ENCODE measurements around the gene C8B.

DNA sequence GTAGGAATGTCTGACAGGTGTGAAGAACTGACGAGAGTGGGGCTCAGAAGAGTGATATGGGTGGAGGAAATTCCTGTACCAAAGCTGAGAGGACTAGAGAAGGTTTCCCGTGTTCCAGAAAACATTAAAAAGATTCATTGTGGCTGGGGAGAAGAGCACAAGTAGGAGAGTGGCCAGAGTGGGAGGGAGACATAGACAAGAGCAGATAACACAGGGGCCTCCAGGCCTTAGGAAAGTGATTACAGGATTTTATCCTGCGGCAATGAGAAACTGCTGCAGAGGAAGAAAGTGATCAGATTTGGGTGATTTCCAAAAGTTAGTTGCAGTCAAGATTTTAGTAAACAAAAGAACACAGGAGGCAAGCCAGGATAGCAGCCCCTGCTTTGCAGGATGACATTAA lies 7.9 kb downstream of the C8B start:
- TF ChIP-seq, protein P1, sequence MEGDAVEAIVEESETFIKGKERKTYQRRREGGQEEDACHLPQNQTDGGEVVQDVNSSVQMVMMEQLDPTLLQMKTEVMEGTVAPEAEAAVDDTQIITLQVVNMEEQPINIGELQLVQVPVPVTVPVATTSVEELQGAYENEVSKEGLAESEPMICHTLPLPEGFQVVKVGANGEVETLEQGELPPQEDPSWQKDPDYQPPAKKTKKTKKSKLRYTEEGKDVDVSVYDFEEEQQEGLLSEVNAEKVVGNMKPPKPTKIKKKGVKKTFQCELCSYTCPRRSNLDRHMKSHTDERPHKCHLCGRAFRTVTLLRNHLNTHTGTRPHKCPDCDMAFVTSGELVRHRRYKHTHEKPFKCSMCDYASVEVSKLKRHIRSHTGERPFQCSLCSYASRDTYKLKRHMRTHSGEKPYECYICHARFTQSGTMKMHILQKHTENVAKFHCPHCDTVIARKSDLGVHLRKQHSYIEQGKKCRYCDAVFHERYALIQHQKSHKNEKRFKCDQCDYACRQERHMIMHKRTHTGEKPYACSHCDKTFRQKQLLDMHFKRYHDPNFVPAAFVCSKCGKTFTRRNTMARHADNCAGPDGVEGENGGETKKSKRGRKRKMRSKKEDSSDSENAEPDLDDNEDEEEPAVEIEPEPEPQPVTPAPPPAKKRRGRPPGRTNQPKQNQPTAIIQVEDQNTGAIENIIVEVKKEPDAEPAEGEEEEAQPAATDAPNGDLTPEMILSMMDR (IDR thresholded peaks at IDR 0.05; ENCODE audit: poor library complexity, severe bottlenecking), result no peak
- TF ChIP-seq SMC3 (conservative IDR thresholded peaks at IDR 0.05; ENCODE audit: poor library complexity) (no peak), EP300 (conservative IDR thresholded peaks at IDR 0.05; ENCODE audit: poor library complexity, severe bottlenecking) (no peak)
